GM23338 (cell line): ENCODE data around the gene FGF9. TPM values are rescaled to one million over a fixed set of nuclear protein-coding genes. Genes with fewer than 3 reads are reported as not detected.

Source experiments
- ATAC-seq: fragments of 200-7000 bp; cut with Tn5 transposase; 3 replicates; pipeline ENCODE4 v1.9.1; 2020
- DNase-seq: peaks from one replicate; pipeline ENCODE4 v3.0.0-alpha.2; 2015; ENCODE audit warnings: low spot score
- H2AFZ ChIP-seq: fragments of 200-600 bp; sonication (generic); 2 replicates; pipeline ENCODE4 v1.8.0; 2016; ENCODE audit warnings: antibody characterized with exemption, mild to moderate bottlenecking, moderate library complexity
- H3F3A ChIP-seq: fragments of 200-600 bp; sonication (generic); replicated peaks from 2 replicates; pipeline ENCODE4 v1.8.0; 2017; ENCODE audit warnings: antibody characterized with exemption, mixed run types, low read depth
- H3K27ac ChIP-seq: fragments of 200-600 bp; sonication (generic); 2 replicates; pipeline ENCODE4 v1.6.1; 2016; ENCODE audit warnings: low read depth
- H3K27me3 ChIP-seq: fragments of 200-600 bp; sonication (generic); 2 replicates; pipeline ENCODE4 v1.8.0; 2016; ENCODE audit warnings: mild to moderate bottlenecking, mixed run types, moderate library complexity; ENCODE audit not compliant: insufficient read depth
- H3K36me3 ChIP-seq: fragments of 200-600 bp; sonication (generic); 2 replicates; pipeline ENCODE4 v1.8.0; 2016; ENCODE audit warnings: mild to moderate bottlenecking; ENCODE audit not compliant: insufficient read depth
- H3K4me1 ChIP-seq: fragments of 200-600 bp; sonication (generic); 2 replicates; pipeline ENCODE4 v1.8.0; 2016; ENCODE audit warnings: mild to moderate bottlenecking, moderate library complexity; ENCODE audit not compliant: insufficient read depth
- H3K4me2 ChIP-seq: fragments of 200-600 bp; sonication (generic); 2 replicates; pipeline ENCODE4 v1.7.1; 2017; ENCODE audit warnings: mixed run types
- H3K4me3 ChIP-seq: fragments of 200-600 bp; sonication (generic); 2 replicates; pipeline ENCODE4 v1.6.1; 2016; ENCODE audit warnings: mixed run types
- H3K79me2 ChIP-seq: fragments of 200-600 bp; sonication (generic); replicated peaks from 2 replicates; pipeline ENCODE4 v1.8.0; 2017; ENCODE audit warnings: mild to moderate bottlenecking; ENCODE audit not compliant: insufficient read depth
- H3K9me2 ChIP-seq: fragments of 200-600 bp; sonication (generic); 2 replicates; pipeline ENCODE4 v1.8.0; 2017; ENCODE audit not compliant: insufficient read depth
- H4K20me1 ChIP-seq: fragments of 200-600 bp; sonication (generic); replicated peaks from 2 replicates; pipeline ENCODE4 v1.8.0; 2017; ENCODE audit warnings: mild to moderate bottlenecking; ENCODE audit not compliant: insufficient read depth
- H3K27ac Mint-ChIP-seq: 2 replicates; pipeline ENCODE4 v1.8.0; 2020; ENCODE audit warnings: inconsistent platforms, mild to moderate bottlenecking, moderate library complexity, mixed read lengths
- H3K27me3 Mint-ChIP-seq: 3 replicates; pipeline ENCODE4 v1.8.0; 2022; ENCODE audit warnings: low read depth, mild to moderate bottlenecking, moderate library complexity, mixed read lengths, inconsistent platforms; ENCODE audit not compliant: insufficient read depth, poor library complexity
- H3K36me3 Mint-ChIP-seq: 3 replicates; pipeline ENCODE4 v1.8.0; 2021; ENCODE audit warnings: low read depth, mild to moderate bottlenecking, inconsistent platforms, moderate library complexity, mixed read lengths
- H3K4me1 Mint-ChIP-seq: 3 replicates; pipeline ENCODE4 v1.8.0; 2020; ENCODE audit warnings: mild to moderate bottlenecking, inconsistent platforms, mixed read lengths
- H3K4me3 Mint-ChIP-seq: 3 replicates; pipeline ENCODE4 v1.8.0; 2021; ENCODE audit warnings: moderate library complexity, mild to moderate bottlenecking, inconsistent platforms, mixed read lengths
- H3K9me3 Mint-ChIP-seq: 3 replicates; pipeline ENCODE4 v1.8.0; 2020; ENCODE audit warnings: moderate library complexity, mild to moderate bottlenecking, inconsistent platforms, mixed read lengths
- CREB1 ChIP-seq: fragments of 250-450 bp; sonication (Bioruptor Pico); IDR thresholded peaks from 2 replicates; pipeline ENCODE4 v1.5.0; 2020; ENCODE audit warnings: low read depth, mild to moderate bottlenecking, moderate library complexity
- EZH2 ChIP-seq: fragments of 200-600 bp; sonication (generic); IDR thresholded peaks from one replicate; pipeline ENCODE4 v1.8.0; 2017; ENCODE audit warnings: antibody characterized with exemption, mild to moderate bottlenecking, low read depth; ENCODE audit not compliant: unreplicated experiment
- EZH2phosphoT487 ChIP-seq: fragments of 200-600 bp; sonication (generic); IDR thresholded peaks from one replicate; pipeline ENCODE4 v1.8.1; 2018; ENCODE audit warnings: antibody characterized with exemption; ENCODE audit not compliant: unreplicated experiment
- JUNB ChIP-seq: IDR thresholded peaks from one replicate; pipeline ENCODE4 v1.6.1; 2016; ENCODE audit warnings: antibody characterized with exemption; ENCODE audit not compliant: unreplicated experiment
- NANOG ChIP-seq: IDR thresholded peaks from 2 replicates; pipeline ENCODE4 v1.6.1; 2016; ENCODE audit warnings: antibody characterized with exemption, borderline replicate concordance
- POLR2AphosphoS5 ChIP-seq: IDR thresholded peaks from 2 replicates; pipeline ENCODE4 v1.6.1; 2016; ENCODE audit warnings: antibody characterized with exemption, low read depth
- STAT1 ChIP-seq: IDR thresholded peaks from one replicate; pipeline ENCODE4 v1.6.1; 2016; ENCODE audit warnings: antibody characterized with exemption; ENCODE audit not compliant: unreplicated experiment
- ZNF114 ChIP-seq: fragments of 250-450 bp; sonication (Bioruptor Pico); IDR thresholded peaks from 2 replicates; pipeline ENCODE4 v1.5.0; 2020; ENCODE audit warnings: mild to moderate bottlenecking, moderate library complexity
- ZNF331 ChIP-seq: fragments of 250-450 bp; sonication (Bioruptor Pico); IDR thresholded peaks from 2 replicates; pipeline ENCODE4 v1.5.0; 2020; ENCODE audit warnings: low read depth, mild to moderate bottlenecking, moderate library complexity
- polyA plus RNA-seq: library from polyadenylated mRNA; unstranded; fragments of >200 nt; fragmentation: Nextera tagmentation; extraction: Ambion mirVana; gene quantifications from 2 replicates; pipeline ENCODE4 v1.2.1, GENCODE V29; 2016
- total RNA-seq: library from RNA; depleted of rRNA; stranded (reverse); fragments of >200 nt; shearing (Covaris generic); gene quantifications from 2 replicates; pipeline ENCODE4 v1.2.3, GENCODE V29; 2014
- TF ChIP-seq, protein P1 (sequence below), 2 experiments: fragments of 200-600 bp in 1 of 2; sonication (generic) in 1 of 2; conservative IDR thresholded peaks; 2 replicates each; pipeline versions ENCODE4 v1.5.1 to v1.6.1; 2016 to 2017; ENCODE audit warnings: antibody characterized with exemption in 2 of 2, low read depth in 2 of 2, mild to moderate bottlenecking in 2 of 2, moderate library complexity in 1 of 2
- TF ChIP-seq, protein P2 (sequence below): IDR thresholded peaks from 2 replicates; pipeline ENCODE4 v1.6.1; 2016; ENCODE audit warnings: antibody characterized with exemption
- TF ChIP-seq, protein P3 (sequence below): IDR thresholded peaks from one replicate; pipeline ENCODE4 v1.6.1; 2018; ENCODE audit warnings: antibody characterized with exemption; ENCODE audit not compliant: unreplicated experiment

The FGF9 gene
- total and polyA plus RNA-seq, 2 experiments from 2014 or later: 0.27 TPM; not detected in 1

DNA sequence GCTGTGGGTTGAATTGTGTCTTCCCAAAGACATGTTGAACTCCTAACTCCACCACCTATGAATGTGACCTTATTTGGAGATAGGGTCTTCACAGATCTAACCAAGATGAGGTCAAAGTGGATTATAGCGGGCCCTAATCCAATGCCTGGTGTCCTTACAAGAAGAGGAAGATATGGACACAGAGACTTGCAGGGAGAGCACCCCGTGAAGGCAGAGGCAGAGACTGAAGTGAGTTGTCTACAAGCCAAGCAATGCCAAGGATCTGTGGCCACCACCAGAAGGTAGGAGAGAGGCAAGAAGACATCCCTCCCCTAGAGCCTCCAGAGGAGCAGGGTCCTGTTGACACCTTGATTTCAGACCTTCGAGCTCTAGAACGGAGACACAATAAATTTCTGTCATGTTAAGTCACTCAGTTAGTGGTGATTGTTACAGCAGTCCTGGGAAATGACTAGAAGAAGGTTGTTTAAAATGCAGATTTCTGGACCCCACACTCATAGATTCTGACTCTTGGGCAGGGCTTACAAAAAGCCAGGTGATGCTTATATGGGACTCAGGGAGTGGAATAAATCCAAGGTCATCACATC, 70.6 kb downstream of the FGF9 start:
- H4K20me1 ChIP-seq: no peaks in the 10 kb centered on the region
- H3K27me3 Mint-ChIP-seq: no peaks in the 10 kb centered on the region
- no peaks in the 10 kb centered on the region for H3K9me2 ChIP-seq
- H3K36me3 Mint-ChIP-seq: no peaks in the 10 kb centered on the region
- no peak overlapping the region for H2AFZ ChIP-seq
- H3K4me1 Mint-ChIP-seq: no peaks in the 10 kb centered on the region; the same call in 1 of the 3 replicates
- no peak overlapping the region for H3K27ac Mint-ChIP-seq
- no peak overlapping the region for H3K4me3 ChIP-seq
- DNase-seq: no peak
- H3K27me3 ChIP-seq: no peaks in the 10 kb centered on the region
- no peaks in the 10 kb centered on the region for H3K36me3 ChIP-seq
- no peak overlapping the region for H3K27ac ChIP-seq
- H3F3A ChIP-seq: no peaks in the 10 kb centered on the region
- TF ChIP-seq CREB1 (CRISPR knock-in tag): no peak
- TF ChIP-seq NANOG: no peak
- no peak for TF ChIP-seq POLR2AphosphoS5
- no peak for TF ChIP-seq EZH2phosphoT487
- no peak for ATAC-seq
- H3K4me1 ChIP-seq: no peaks in the 10 kb centered on the region
- H3K4me2 ChIP-seq: no peak overlapping the region
- H3K9me3 Mint-ChIP-seq: no peaks in the 10 kb centered on the region
- H3K4me3 Mint-ChIP-seq: no peak overlapping the region
- no peaks in the 10 kb centered on the region for H3K79me2 ChIP-seq

DNA sequence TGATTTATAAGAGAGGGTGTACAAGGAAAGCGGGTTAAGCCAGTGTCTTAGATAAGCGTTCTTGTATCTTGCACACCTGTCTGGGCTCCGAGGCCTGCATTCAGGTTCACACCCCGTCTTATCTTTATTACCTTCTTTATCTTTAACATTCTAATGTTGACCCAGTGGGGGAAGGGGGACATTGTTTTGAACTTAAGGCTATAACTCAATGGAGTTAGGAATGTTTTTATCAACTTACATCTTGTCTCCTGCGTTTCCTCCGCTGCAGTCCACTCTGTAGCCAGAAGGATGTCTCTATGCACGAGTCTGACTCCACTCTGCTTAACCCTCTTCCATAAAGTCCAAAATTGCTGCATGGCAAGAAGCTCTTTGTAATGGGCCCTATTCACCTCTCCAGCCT, 71.2 kb downstream of the FGF9 start:
- DNase-seq: no peak
- no peaks in the 10 kb centered on the region for H3K27me3 Mint-ChIP-seq
- no peak overlapping the region for H3K27ac Mint-ChIP-seq
- H3K27ac ChIP-seq: no peak overlapping the region
- TF ChIP-seq CREB1 (CRISPR knock-in tag): no peak
- TF ChIP-seq, protein P1, sequence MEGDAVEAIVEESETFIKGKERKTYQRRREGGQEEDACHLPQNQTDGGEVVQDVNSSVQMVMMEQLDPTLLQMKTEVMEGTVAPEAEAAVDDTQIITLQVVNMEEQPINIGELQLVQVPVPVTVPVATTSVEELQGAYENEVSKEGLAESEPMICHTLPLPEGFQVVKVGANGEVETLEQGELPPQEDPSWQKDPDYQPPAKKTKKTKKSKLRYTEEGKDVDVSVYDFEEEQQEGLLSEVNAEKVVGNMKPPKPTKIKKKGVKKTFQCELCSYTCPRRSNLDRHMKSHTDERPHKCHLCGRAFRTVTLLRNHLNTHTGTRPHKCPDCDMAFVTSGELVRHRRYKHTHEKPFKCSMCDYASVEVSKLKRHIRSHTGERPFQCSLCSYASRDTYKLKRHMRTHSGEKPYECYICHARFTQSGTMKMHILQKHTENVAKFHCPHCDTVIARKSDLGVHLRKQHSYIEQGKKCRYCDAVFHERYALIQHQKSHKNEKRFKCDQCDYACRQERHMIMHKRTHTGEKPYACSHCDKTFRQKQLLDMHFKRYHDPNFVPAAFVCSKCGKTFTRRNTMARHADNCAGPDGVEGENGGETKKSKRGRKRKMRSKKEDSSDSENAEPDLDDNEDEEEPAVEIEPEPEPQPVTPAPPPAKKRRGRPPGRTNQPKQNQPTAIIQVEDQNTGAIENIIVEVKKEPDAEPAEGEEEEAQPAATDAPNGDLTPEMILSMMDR (conservative IDR thresholded peaks at IDR 0.05; ENCODE audit: low read depth in 2 of 2): no peak
- no peak for TF ChIP-seq STAT1
- no peak overlapping the region for H3K4me3 ChIP-seq
- no peaks in the 10 kb centered on the region for H3K27me3 ChIP-seq
- H3K9me2 ChIP-seq: no peaks in the 10 kb centered on the region
- H3K4me3 Mint-ChIP-seq: no peak overlapping the region
- H3K4me1 Mint-ChIP-seq: no peaks in the 10 kb centered on the region; the same call in 2 of the 3 replicates
- no peak for ATAC-seq
- no peaks in the 10 kb centered on the region for H3K9me3 Mint-ChIP-seq
- H3K36me3 Mint-ChIP-seq: no peaks in the 10 kb centered on the region
- H2AFZ ChIP-seq: no peak overlapping the region
- H3K79me2 ChIP-seq: no peaks in the 10 kb centered on the region
- H3K36me3 ChIP-seq: no peaks in the 10 kb centered on the region
- no peaks in the 10 kb centered on the region for H4K20me1 ChIP-seq
- H3K4me1 ChIP-seq: no peaks in the 10 kb centered on the region
- no peak overlapping the region for H3K4me2 ChIP-seq
- no peaks in the 10 kb centered on the region for H3F3A ChIP-seq

DNA sequence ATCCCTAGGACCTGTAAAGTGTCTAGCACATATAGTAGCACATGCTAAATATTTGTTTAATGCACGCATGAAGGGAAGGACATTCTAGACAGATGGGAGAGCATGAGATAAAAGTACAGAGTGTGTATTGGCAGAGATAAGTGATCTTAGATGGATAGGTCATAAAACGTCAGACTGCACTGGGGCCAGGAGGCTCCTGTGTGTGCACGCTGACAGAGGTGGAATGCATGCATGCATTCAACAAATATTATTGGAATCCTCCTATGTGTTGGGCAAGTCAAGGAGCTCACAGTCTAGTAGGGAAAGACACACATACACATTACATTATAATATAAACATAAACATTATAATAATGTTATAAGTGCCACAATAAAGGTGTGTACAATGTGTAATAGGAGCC, 73.3 kb downstream of the FGF9 start:
- no peaks in the 10 kb centered on the region for H3K9me2 ChIP-seq
- Mint-ChIP-seq H3K4me3 (no peak overlapping the region), H3K27me3 (no peaks in the 10 kb centered on the region), H3K9me3 (no peaks in the 10 kb centered on the region), H3K27ac (no peak overlapping the region), H3K4me1 (no peaks in the 10 kb centered on the region; the same call in 2 of the 3 replicates), H3K36me3 (no peaks in the 10 kb centered on the region)
- ATAC-seq (no peak), DNase-seq (no peak)
- no peak overlapping the region for H2AFZ ChIP-seq
- H3K4me2 ChIP-seq: no peak overlapping the region
- H3K36me3 ChIP-seq: no peaks in the 10 kb centered on the region
- no peaks in the 10 kb centered on the region for H3K4me1 ChIP-seq
- no peaks in the 10 kb centered on the region for H3F3A ChIP-seq
- H3K27ac ChIP-seq: no peak overlapping the region
- no peak overlapping the region for H3K4me3 ChIP-seq
- no peaks in the 10 kb centered on the region for H4K20me1 ChIP-seq
- no peaks in the 10 kb centered on the region for H3K27me3 ChIP-seq
- H3K79me2 ChIP-seq: no peaks in the 10 kb centered on the region
- TF ChIP-seq, protein P2, sequence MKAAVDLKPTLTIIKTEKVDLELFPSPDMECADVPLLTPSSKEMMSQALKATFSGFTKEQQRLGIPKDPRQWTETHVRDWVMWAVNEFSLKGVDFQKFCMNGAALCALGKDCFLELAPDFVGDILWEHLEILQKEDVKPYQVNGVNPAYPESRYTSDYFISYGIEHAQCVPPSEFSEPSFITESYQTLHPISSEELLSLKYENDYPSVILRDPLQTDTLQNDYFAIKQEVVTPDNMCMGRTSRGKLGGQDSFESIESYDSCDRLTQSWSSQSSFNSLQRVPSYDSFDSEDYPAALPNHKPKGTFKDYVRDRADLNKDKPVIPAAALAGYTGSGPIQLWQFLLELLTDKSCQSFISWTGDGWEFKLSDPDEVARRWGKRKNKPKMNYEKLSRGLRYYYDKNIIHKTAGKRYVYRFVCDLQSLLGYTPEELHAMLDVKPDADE: no peak
- TF ChIP-seq EZH2phosphoT487 (no peak), EZH2 (no peak), CREB1 (CRISPR knock-in tag) (no peak), POLR2AphosphoS5 (no peak), ZNF114 (CRISPR knock-in tag) (no peak), STAT1 (no peak), ZNF331 (CRISPR knock-in tag) (no peak), JUNB (no peak)
- TF ChIP-seq, protein P3, sequence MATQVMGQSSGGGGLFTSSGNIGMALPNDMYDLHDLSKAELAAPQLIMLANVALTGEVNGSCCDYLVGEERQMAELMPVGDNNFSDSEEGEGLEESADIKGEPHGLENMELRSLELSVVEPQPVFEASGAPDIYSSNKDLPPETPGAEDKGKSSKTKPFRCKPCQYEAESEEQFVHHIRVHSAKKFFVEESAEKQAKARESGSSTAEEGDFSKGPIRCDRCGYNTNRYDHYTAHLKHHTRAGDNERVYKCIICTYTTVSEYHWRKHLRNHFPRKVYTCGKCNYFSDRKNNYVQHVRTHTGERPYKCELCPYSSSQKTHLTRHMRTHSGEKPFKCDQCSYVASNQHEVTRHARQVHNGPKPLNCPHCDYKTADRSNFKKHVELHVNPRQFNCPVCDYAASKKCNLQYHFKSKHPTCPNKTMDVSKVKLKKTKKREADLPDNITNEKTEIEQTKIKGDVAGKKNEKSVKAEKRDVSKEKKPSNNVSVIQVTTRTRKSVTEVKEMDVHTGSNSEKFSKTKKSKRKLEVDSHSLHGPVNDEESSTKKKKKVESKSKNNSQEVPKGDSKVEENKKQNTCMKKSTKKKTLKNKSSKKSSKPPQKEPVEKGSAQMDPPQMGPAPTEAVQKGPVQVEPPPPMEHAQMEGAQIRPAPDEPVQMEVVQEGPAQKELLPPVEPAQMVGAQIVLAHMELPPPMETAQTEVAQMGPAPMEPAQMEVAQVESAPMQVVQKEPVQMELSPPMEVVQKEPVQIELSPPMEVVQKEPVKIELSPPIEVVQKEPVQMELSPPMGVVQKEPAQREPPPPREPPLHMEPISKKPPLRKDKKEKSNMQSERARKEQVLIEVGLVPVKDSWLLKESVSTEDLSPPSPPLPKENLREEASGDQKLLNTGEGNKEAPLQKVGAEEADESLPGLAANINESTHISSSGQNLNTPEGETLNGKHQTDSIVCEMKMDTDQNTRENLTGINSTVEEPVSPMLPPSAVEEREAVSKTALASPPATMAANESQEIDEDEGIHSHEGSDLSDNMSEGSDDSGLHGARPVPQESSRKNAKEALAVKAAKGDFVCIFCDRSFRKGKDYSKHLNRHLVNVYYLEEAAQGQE: no peak
